HCEC 1CT (cell line): Measurements from ENCODE around the gene KIF26A.

Experiments used
- DNase-seq: peaks from one replicate; pipeline ENCODE4 v3.0.0-alpha.2; 2017

Gene KIF26A

GRCh38 chr14:104212206-104213095, 74.1 kb downstream of the KIF26A start:
- DNase-seq: no peak

DNA sequence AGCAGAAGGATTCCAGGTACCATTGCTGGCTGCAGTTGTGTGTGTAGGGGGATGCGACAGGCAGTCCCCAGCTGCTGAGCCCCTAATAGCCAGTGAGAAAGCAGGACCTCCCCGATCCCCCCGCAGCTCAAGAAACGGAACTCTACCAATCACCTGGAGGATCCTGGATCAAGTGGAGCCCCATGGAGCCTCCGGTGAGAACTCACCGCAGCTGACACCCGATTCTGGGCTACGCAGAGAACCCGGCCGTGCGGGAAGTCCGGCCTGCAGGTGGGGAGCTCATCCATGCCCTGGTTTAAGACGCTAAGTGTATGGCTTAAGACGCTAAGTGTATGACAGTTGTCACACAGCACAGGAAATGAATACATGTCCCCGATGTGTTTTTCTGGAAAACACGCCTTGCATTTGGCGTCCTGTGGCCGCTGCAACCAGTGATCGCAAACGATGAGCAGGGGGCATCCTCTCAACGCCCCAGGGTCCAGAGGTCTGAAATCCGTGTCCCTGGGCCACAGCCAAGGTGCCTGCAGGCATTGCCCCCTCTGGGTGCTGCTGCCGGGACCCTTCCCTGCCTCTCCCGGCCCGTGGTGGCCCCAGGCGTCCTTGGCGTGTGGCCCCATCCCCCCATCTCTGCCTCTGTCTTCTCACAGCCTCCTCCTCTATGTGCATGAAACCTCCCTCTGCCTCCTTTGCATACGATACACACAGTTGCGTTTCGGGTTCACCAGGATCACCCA, 75.1 kb downstream of the KIF26A start:
- no peak for DNase-seq

DNA sequence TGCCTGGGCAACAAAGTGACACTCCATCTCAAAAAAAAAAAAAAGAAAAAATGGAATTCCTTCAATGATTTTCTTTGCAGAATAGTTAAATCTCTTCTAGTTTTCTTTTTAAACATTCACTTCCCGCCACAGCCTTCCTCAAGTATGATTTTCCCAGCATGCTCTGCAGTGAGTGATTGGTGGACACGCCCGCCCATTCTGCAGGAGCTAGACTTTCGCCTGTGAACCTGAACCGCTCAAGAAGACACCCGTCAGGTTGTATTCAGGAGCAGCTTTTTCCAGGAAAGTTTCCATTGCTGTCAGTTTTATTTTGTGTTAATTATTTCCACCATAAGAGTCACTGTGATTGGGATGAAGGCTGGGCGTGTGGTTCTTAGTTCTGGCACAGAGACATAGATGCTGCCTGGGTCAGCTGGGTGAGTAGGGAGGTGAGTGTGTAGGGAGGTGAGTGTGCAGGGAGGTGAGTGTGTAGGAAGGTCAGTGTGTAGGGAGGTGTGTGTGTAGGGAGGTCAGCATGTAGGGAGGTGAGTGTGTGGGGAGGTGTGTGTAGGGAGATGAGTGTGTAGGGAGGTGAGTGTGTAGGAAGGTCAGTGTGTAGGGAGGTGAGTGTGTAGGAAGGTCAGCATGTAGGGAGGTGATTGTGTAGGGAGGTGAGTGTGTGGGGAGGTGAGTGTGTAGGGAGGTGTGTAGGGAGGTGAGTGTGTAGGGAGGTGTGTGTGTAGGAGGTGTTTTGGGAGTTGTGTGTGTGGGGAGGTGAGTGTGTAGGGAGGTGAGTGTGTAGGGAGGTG, 76.2 kb downstream of the KIF26A start:
- DNase-seq: no peak

DNA sequence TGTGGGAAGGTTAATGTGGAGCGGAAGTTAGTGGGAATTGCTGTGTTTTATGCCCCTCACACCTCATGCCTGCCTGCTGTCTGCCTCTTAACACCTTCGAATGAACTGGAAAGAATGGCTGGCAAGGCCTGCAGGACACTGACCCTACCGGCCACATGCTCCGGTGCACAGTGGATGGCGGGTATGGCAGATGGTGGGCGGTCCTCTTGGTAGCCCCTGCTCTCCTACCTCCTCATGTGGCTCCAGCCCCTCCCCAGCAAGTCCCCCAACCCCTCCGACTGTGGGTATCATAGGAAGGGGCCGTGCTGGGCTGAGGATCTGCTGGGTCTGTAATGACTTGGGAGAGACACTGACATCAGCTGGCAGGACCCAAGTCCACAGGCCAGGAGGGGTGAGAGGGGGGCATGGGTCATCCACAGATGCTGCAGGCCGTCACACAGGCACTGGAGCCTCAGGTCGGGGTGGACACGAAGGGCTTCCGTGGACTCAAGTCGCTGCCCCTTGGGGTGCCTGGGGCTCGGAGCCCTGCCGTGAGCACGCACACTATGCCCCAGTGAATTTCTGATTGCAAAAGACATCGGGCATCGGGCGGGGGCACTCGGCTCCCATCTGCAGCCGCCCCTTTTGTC, 77.4 kb downstream of the KIF26A start:
- no peak for DNase-seq

GRCh38 chr14:104216457-104216856, 78.1 kb downstream of the KIF26A start:
- no peak for DNase-seq

DNA sequence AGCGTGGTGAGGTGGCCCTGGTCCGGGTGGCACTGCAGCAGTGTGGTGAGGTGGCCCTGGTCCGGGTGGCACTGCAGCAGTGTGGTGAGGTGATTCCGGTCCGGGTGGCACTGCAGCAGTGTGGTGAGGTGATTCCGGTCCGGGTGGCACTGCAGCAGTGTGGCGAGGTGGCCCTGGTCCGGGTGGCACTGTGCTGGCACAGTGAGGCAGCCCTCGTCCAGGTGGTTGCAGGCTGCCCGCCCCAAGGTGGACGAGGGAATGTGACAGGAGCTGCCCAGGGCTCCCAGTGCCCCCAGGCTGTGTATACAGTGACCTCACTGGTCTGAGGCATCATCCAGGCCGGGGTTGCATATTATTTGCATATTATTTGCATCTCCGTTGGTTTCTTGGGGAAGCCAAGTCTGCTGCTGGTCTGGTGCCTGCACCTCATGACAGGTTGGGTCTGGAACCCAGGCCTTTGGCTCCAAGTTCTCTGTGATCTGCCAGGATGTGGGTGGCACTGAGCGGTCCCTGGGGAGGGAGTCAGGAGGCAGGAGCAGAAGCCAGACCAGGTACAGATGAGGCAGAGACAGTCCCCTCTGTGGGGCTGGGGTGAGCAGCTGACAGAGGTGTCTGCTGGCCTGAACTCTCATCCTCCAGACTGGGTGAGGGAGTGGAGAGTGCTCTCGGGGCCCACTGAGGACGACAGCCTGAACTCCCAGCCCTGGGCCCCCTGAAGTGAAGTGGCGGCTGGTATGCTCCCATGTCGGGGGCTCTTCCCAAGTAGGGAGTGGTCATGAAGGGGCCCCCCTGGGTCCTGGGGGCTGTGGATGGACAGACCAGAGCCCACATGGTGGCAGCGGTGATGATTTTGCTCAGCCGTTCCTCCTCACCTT, 79.3 kb downstream of the KIF26A start:
- DNase-seq: no peak

- DNase-seq: no peak
Measured at GRCh38 chr14:104218361-104219180, 80.2 kb downstream of the KIF26A start.

GRCh38 chr14:104219731-104220214, 81.4 kb downstream of the KIF26A start:
- DNase-seq: no peak

GRCh38 chr14:104220215-104221070, 82.1 kb downstream of the KIF26A start:
- DNase-seq: no peak

DNA sequence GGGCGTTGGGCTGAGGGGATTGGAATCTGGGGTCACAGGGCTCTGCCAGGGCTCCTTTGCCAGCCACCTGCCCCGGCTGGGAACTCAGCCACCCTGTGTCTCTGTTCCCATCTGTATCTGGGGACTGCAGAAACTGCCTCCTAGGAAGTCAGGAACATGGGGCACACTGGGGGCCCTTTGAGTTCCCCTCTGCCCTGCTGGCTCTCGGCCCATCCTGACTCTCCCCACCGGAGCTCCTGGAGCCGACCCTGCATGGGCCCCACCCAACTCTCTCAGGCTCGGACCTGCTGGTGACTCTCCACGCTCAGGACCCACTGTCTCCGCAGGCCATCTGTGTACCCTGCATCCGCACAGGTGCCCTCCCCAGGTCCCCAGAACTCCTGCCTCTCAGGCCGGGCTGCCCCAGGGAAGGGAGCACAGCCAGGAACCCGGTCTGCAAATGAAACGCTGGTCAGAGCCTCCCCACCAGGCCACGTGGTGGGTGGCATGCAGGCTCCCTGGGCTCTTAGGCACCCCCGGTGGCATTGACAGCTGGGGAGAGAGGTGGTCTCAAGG, 82.8 kb downstream of the KIF26A start:
- no peak for DNase-seq

DNA sequence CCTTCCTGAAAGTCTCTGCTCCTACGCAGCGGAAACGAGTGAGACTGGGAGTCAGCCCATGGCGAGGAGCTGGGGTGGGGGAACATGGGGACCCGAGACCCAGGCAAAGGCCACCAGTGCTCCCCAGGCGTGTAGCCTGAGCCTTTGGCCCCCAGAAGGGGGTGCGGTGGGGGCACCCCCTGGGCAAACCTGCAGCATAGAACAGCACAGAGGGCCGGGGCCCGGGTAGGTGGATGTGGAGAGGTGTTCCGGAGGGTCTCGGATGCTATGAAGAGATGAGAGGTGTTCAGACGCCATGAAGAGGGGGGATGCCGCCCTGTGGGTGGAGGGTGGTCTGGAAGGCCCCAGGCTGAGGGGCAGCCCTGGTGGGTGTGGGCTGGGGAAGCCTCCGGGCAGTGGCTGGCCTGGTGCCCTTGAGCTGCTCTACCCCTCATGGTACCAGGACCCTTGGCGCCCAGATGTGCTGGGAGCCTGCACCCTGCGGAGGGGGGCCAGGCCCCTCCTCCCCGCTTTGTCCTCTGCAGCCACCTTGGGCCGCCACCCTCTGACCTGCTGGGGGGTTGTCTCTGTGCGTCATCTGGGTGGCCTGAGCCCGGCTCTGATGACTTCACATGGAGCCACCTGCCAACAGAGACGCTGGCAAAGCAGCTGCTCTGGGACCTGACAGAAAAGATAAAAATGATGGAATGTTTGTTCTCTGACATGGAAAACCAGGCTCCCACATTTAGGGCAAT, 83.4 kb downstream of the KIF26A start:
- DNase-seq: no peak

DNA sequence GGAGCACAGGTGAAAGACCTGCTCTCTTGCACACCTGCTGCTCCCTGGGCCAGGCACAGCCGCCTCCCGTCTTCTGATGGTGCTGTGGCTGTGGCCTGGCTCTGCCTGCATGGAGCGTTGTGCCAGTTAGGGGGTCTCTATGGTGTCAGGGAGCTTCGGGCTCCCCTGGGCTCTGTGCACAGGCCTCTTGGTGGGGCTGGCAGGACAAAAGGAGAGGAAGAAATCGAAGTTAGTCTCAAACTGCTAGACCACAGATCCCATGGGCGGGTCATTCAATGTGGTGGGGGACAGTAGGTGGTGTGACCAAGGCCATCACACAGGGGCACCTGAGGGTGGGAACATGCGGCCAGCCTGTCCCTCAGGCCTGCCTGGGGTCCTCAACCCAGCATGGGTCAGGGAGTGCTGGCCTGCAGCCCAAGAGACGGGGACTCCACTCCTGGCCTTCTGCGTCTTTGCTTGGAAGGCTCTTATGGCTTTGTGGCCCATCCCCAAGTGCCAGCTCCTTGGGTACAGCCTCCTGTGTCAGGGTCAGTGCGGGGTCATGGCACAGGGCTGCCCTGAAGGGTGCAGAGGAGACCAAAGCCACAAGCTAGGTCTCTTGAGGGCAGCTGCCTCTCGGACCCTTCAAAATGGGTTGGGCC, 84.1 kb downstream of the KIF26A start:
- DNase-seq: no peak

DNA sequence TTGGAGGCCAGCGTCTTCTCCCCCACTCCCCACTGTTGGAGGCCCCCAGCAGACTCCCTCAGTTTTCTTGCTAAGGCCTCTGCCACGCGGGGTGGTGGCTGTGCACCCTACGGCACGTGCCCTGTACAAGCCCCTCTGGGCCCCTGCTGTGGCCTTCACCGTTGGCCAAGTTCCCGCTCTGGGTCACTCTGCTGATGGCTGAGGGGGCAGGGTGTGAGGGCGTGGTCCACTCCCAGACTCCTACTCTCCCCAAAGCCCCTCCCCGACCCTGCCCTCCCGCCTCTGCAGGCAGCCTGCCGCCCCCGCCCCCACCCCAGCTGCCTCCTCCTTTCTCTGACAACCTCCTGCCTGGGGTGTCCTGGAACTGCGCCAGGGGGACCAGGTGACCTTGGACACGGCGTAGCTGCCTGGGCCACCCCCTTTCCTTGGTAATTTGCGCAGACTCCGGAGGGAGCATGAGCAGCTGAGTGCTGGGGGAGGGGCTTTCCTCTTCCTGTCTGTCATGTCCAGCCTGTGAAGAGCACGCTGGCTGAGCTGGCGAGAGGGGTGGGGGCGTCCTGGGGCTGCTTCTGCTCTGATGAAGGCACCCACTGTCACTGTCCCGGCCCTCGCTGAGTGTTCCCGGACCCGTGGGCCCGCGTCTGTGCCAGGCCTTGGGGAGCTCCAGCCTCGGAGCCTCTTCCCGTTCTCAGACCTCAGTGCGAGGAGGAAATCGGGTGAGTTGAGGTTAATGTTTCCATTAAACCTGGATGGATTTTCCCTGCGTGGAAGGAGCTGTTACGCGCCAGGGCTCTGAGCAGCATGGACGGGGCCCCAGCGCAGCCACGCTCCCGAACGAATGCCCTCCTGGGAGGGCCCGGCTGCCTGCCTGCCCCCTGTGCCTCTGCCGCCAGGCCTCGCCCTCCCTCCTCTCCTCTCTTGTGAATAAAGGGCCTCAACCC, 85.0 kb downstream of the KIF26A start:
- no peak for DNase-seq

DNA sequence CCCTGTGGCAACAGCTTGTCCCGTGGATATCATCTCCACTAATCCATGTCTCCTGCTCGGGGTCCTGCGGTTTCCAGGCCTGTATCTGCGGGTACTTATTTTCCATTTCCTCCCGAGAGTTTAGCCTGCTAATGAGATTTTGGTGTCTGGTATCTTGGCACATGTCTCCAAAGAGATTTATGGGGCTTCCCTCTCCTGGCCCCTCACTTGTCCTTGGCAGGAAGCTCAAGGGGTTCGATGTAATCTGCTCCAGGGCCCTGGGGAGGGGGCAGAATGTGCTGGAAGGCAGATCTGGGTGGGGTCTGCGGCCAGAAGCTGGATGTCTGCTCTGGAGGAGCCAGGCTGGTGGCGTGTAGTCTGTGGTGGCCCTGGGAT, 85.7 kb downstream of the KIF26A start:
- no peak for DNase-seq

DNA sequence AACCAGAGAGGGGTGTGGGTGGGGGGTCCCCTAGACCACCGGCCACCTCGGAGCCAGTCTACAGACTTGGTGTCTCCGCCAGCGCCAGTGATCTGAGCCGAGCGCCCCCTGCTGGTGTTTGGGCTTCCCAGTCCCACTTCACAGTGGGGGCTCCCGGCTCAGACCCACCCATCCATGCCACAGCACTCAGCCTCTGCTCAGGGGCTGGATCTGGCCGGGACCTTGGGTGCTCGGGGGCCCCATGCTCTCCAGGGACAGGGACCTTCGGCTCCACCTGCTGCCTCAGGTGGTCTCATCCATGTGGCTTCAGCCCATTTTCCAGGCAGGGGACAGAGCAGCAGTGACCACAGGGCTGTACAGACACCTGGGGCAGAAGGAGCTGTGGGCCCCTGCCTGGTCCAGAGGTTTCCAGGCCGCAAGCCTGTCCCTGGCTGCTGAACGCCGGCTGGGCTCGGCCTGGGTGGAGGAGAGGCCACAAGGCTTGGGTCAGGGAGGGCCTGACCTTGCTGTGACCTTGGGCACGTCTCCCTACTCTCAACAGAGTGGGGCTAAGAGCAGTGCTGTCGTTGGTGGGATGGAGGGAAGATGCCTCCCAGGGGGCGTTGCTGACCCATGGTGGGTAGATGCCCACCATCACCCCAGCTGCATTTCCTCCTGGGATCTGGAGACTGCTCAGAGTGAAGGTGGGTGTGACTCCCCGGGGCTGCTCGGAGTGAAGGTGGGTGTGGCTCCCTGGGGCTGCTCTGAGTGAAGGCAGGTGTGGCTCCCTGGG, 86.3 kb downstream of the KIF26A start:
- DNase-seq: no peak
